ENCODE data around the gene CADM1.
"Not testable (repeated sequence)": the region's sequence is repeated elsewhere in the genome, so short reads cannot be mapped to it uniquely, and the experiment has no call there.

Gene CADM1

GRCh38 chr11:115476463-115477286, 27.5 kb downstream of the CADM1 start:
- DNase-seq = no peak

GRCh38 chr11:115475564-115475963, 28.7 kb downstream of the CADM1 start:
- DNase-seq = no peak

- not testable (repeated sequence) for DNase-seq
Measured at GRCh38 chr11:115474306-115474705, 29.9 kb downstream of the CADM1 start.

- DNase-seq = no peak
Measured at GRCh38 chr11:115473167-115473566, 31.0 kb downstream of the CADM1 start.

GRCh38 chr11:115471367-115471766, 32.8 kb downstream of the CADM1 start:
- no peak for DNase-seq

GRCh38 chr11:115470928-115471327, 33.3 kb downstream of the CADM1 start:
- DNase-seq = no peak

GRCh38 chr11:115469361-115469760, 34.9 kb downstream of the CADM1 start:
- DNase-seq = no peak

GRCh38 chr11:115466122-115466521, 38.1 kb downstream of the CADM1 start:
- DNase-seq = no peak

GRCh38 chr11:115464269-115464668, 39.9 kb downstream of the CADM1 start:
- DNase-seq = no peak

- DNase-seq = no peak
Measured at GRCh38 chr11:115463606-115464005, 40.6 kb downstream of the CADM1 start.

- DNase-seq = no peak
Measured at GRCh38 chr11:115462757-115463156, 41.5 kb downstream of the CADM1 start.

GRCh38 chr11:115462004-115462541, 42.1 kb downstream of the CADM1 start:
- peak; percentile 46 for DNase-seq

- no peak for DNase-seq
Measured at GRCh38 chr11:115460512-115460911, 43.7 kb downstream of the CADM1 start.

- DNase-seq = no peak
Measured at GRCh38 chr11:115459563-115459962, 44.7 kb downstream of the CADM1 start.

GRCh38 chr11:115458877-115459276, 45.3 kb downstream of the CADM1 start:
- DNase-seq = no peak

- DNase-seq = no peak
Measured at GRCh38 chr11:115456019-115456418, 48.2 kb downstream of the CADM1 start.

GRCh38 chr11:115455613-115456012, 48.6 kb downstream of the CADM1 start:
- DNase-seq = no peak

GRCh38 chr11:115454525-115454924, 49.7 kb downstream of the CADM1 start:
- no peak for DNase-seq

- DNase-seq = no peak
Measured at GRCh38 chr11:115453693-115454490, 50.3 kb downstream of the CADM1 start.

GRCh38 chr11:115452241-115452640, 52.0 kb downstream of the CADM1 start:
- DNase-seq = peak; percentile 48

- no peak for DNase-seq
Measured at GRCh38 chr11:115450519-115450918, 53.7 kb downstream of the CADM1 start.

- no peak for DNase-seq
Measured at GRCh38 chr11:115447273-115447864, 56.8 kb downstream of the CADM1 start.

GRCh38 chr11:115446214-115446613, 58.0 kb downstream of the CADM1 start:
- no peak for DNase-seq

All from DMS153 (cell line).